Measurements from ENCODE around the gene KYNU.
"Not testable (repeated sequence)": the region's sequence is repeated elsewhere in the genome, so short reads cannot be mapped to it uniquely, and the experiment has no call there.

The KYNU gene

GRCh38 chr2:142877216-142877838, at the start of gene KYNU:
TSS of gene KYNU (plus strand) at chr2:142877664. CDS start at chr2:142885368, 7,704 bp downstream.
- DNase-seq: no peak

- no peak for DNase-seq
Observed at GRCh38 chr2:142834021-142834420, 43.4 kb upstream of the KYNU start.

GRCh38 chr2:142840436-142840835, 37.0 kb upstream of the KYNU start:
- DNase-seq: no peak

- DNase-seq: no peak
Observed at GRCh38 chr2:142841788-142842187, 35.7 kb upstream of the KYNU start.

- no peak for DNase-seq
Observed at GRCh38 chr2:142842369-142842768, 35.1 kb upstream of the KYNU start.

- DNase-seq: no peak
Observed at GRCh38 chr2:142843731-142844130, 33.7 kb upstream of the KYNU start.

GRCh38 chr2:142848023-142848606, 29.3 kb upstream of the KYNU start:
- DNase-seq: no peak

GRCh38 chr2:142849820-142850219, 27.6 kb upstream of the KYNU start:
- no peak for DNase-seq

GRCh38 chr2:142853912-142854311, 23.6 kb upstream of the KYNU start:
- no peak for DNase-seq

- no peak for DNase-seq
Observed at GRCh38 chr2:142857256-142858164, 20.0 kb upstream of the KYNU start.

- no peak for DNase-seq
Observed at GRCh38 chr2:142858961-142859360, 18.5 kb upstream of the KYNU start.

GRCh38 chr2:142862299-142862698, 15.2 kb upstream of the KYNU start:
- DNase-seq: no peak

GRCh38 chr2:142862847-142863246, 14.6 kb upstream of the KYNU start:
- no peak for DNase-seq

GRCh38 chr2:142863485-142863961, 13.9 kb upstream of the KYNU start:
- no peak for DNase-seq

- DNase-seq: not testable (repeated sequence)
Observed at GRCh38 chr2:142864605-142865004, 12.9 kb upstream of the KYNU start.

- no peak for DNase-seq
Observed at GRCh38 chr2:142865924-142866323, 11.5 kb upstream of the KYNU start.

GRCh38 chr2:142866426-142866825, 11.0 kb upstream of the KYNU start:
- DNase-seq: no peak

- no peak for DNase-seq
Observed at GRCh38 chr2:142867136-142867535, 10.3 kb upstream of the KYNU start.

GRCh38 chr2:142868229-142868762, 9.2 kb upstream of the KYNU start:
- no peak for DNase-seq

GRCh38 chr2:142869065-142869460, 8.4 kb upstream of the KYNU start:
- not testable (repeated sequence) for DNase-seq

- no peak for DNase-seq
Observed at GRCh38 chr2:142869461-142870106, 7.9 kb upstream of the KYNU start.

GRCh38 chr2:142870526-142870925, 6.9 kb upstream of the KYNU start:
- no peak for DNase-seq

GRCh38 chr2:142871396-142871795, 6.1 kb upstream of the KYNU start:
- no peak for DNase-seq

Measured in NCI-H1436 (cell line).